Astrocyte (in vitro differentiated cells and primary cell): Measurements from ENCODE around the gene UQCRH. TPM values are rescaled to one million over a fixed set of nuclear protein-coding genes. Genes with fewer than 3 reads are reported as not detected.
"Not testable (repeated sequence)": the region's sequence is repeated elsewhere in the genome, so short reads cannot be mapped to it uniquely, and the experiment has no call there.

Experiments
- DNase-seq: peaks from one replicate; pipeline ENCODE4 v3.0.0-alpha.2; 2010; ENCODE audit warnings: low read depth
- FAIRE-seq: peaks from 2 replicates; lab custom pipeline; 2011; peaks lifted over from hg19 to GRCh38; lab: Jason Lieb, UNC
- H2AFZ ChIP-seq: 2 replicates; pipeline ENCODE4 v1.6.0; 2012; ENCODE audit warnings: low read depth, low read length, inconsistent platforms
- H3K27ac ChIP-seq: 2 replicates; pipeline ENCODE4 v1.5.1; 2011; ENCODE audit warnings: low read depth, low read length, inconsistent platforms
- H3K27me3 ChIP-seq: 2 replicates; pipeline ENCODE4 v1.6.0; 2011; ENCODE audit warnings: low read length, inconsistent platforms; ENCODE audit not compliant: insufficient read depth
- H3K36me3 ChIP-seq: 2 replicates; pipeline ENCODE4 v1.5.1; 2011; ENCODE audit warnings: low read length, inconsistent platforms; ENCODE audit not compliant: insufficient read depth
- H3K4me1 ChIP-seq: 2 replicates; pipeline ENCODE4 v1.5.1; 2011; ENCODE audit warnings: low read length, inconsistent platforms; ENCODE audit not compliant: insufficient read depth
- H3K4me2 ChIP-seq: 2 replicates; pipeline ENCODE4 v1.6.0; 2012; ENCODE audit warnings: low read length, inconsistent platforms
- H3K4me3 ChIP-seq: 2 replicates; pipeline ENCODE4 v1.5.1; 2011; ENCODE audit warnings: low read depth, mild to moderate bottlenecking, low read length, inconsistent platforms; ENCODE audit not compliant: insufficient read depth
- H3K79me2 ChIP-seq: 2 replicates; pipeline ENCODE4 v1.6.0; 2012; ENCODE audit warnings: mild to moderate bottlenecking, low read length, inconsistent platforms; ENCODE audit not compliant: insufficient read depth
- H3K9ac ChIP-seq: 2 replicates; pipeline ENCODE4 v1.6.0; 2012; ENCODE audit warnings: mild to moderate bottlenecking, low read length, inconsistent platforms
- H3K9me3 ChIP-seq: 2 replicates; pipeline ENCODE4 v1.5.1; 2012; ENCODE audit warnings: low read depth, mild to moderate bottlenecking, low read length, inconsistent platforms; ENCODE audit not compliant: insufficient read depth
- H4K20me1 ChIP-seq: 2 replicates; pipeline ENCODE4 v1.6.0; 2012; ENCODE audit warnings: low read length, inconsistent platforms; ENCODE audit not compliant: insufficient read depth
- H3K27ac Mint-ChIP-seq: one replicate; pipeline ENCODE4 v1.8.0; 2021; ENCODE audit warnings: mild to moderate bottlenecking, mixed read lengths; ENCODE audit not compliant: unreplicated experiment
- H3K27me3 Mint-ChIP-seq: one replicate; pipeline ENCODE4 v1.8.0; 2021; ENCODE audit warnings: low read depth, mixed read lengths; ENCODE audit not compliant: unreplicated experiment
- H3K36me3 Mint-ChIP-seq: one replicate; pipeline ENCODE4 v1.8.0; 2021; ENCODE audit warnings: low read depth, mixed read lengths; ENCODE audit not compliant: unreplicated experiment
- H3K4me1 Mint-ChIP-seq: one replicate; pipeline ENCODE4 v1.8.0; 2021; ENCODE audit warnings: low read depth, mixed read lengths; ENCODE audit not compliant: unreplicated experiment
- H3K4me3 Mint-ChIP-seq: one replicate; pipeline ENCODE4 v1.8.0; 2021; ENCODE audit warnings: mild to moderate bottlenecking, moderate library complexity, mixed read lengths; ENCODE audit not compliant: unreplicated experiment
- H3K9me3 Mint-ChIP-seq: one replicate; pipeline ENCODE4 v1.8.0; 2021; ENCODE audit warnings: mild to moderate bottlenecking, mixed read lengths; ENCODE audit not compliant: unreplicated experiment
- CTCF ChIP-seq: IDR thresholded peaks from 2 replicates; pipeline ENCODE4 v1.5.1; 2011; ENCODE audit warnings: low read depth, mild to moderate bottlenecking, inconsistent platforms, low read length, moderate library complexity; ENCODE audit not compliant: insufficient read depth
- EZH2 ChIP-seq: IDR thresholded peaks from 2 replicates; pipeline ENCODE4 v1.6.1; 2012; ENCODE audit warnings: mild to moderate bottlenecking, low read length, inconsistent platforms; ENCODE audit not compliant: insufficient read depth
- total RNA-seq: library from RNA; stranded (reverse); gene quantifications from 2 replicates; pipeline ENCODE4 v1.2.1, GENCODE V29; 2021

UQCRH gene
- total RNA-seq, 1 donor from 2014 or later, result 337 TPM

DNA sequence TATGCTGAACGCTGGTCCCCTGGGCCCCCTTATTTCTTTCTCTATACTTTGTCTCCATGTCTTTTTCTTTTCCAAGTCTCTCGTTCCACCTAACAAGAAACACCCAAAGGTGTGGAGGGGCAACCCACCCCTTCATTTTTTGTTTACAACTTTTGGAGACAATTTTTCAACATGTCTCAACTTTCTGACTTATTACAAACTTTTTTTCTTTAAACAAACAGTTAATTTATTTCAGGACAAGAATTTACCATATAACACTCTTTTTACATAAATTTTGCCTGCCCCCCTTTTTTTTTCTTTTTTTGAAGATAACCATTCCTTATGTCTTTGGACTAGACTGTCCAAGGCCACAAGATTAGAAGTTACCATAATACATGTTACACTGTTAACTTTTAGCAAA, 26.9 kb downstream of the UQCRH start:
- H3K9ac ChIP-seq, H3K27ac ChIP-seq, H3K27me3 Mint-ChIP-seq, FAIRE-seq, H3K9me3 Mint-ChIP-seq, H3K4me1 Mint-ChIP-seq, H3K4me1 ChIP-seq, DNase-seq, H3K36me3 ChIP-seq, H3K36me3 Mint-ChIP-seq, H3K4me2 ChIP-seq, H3K27me3 ChIP-seq, H3K79me2 ChIP-seq, H3K9me3 ChIP-seq, H3K4me3 ChIP-seq, H4K20me1 ChIP-seq, H3K27ac Mint-ChIP-seq, H2AFZ ChIP-seq, H3K4me3 Mint-ChIP-seq: not testable (repeated sequence)

GRCh38 chr1:46331786-46332540, 28.5 kb downstream of the UQCRH start:
- not testable (repeated sequence) for H3K9me3 Mint-ChIP-seq, H3K79me2 ChIP-seq, H3K4me3 Mint-ChIP-seq, FAIRE-seq, H3K27me3 ChIP-seq, H2AFZ ChIP-seq, H3K36me3 ChIP-seq, H3K9ac ChIP-seq, DNase-seq, H3K4me1 ChIP-seq, H3K4me2 ChIP-seq, H4K20me1 ChIP-seq, H3K27ac ChIP-seq, H3K9me3 ChIP-seq, H3K4me1 Mint-ChIP-seq, H3K4me3 ChIP-seq, H3K27me3 Mint-ChIP-seq, H3K36me3 Mint-ChIP-seq, H3K27ac Mint-ChIP-seq

DNA sequence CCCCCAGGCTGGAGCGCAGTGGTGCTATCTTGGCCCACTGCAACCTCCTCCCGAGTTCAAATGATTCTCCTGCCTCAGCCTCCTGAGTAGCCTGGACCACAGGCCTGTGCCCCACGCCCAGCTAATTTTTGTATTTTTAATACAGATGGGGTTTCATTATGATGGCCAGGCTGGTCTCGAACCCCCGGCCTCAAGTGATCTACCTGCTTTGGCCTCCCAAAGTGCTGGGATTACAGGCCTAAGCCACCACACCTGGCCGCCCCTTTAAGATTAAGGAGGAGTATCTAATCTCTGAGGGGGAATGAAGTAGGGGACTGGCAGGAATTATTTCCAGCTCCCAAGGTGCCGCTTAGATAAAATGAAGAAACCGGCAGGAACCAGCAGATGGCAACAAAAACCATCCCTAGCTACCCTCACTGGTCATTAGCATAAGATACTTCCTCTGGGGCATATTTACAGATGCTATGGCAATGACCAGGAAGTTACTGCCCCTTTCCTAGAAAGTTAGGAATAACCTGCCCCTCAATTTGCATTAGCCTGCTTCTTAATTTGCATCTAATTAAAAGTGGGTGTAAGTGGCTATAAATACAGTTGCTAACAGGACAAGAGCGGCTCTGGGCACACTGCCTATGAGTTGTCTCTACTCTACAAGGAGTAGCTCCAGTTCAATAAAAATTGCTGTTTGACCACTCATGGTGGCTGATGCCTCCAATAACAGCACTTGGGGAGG, 30.0 kb downstream of the UQCRH start:
- no peak overlapping the region for H3K27ac ChIP-seq
- no peaks in the 10 kb centered on the region for H3K9me3 ChIP-seq
- H3K79me2 ChIP-seq, result no peaks in the 10 kb centered on the region
- H3K4me3 ChIP-seq, result no peak overlapping the region
- H3K27ac Mint-ChIP-seq, result no peak overlapping the region
- no peaks in the 10 kb centered on the region for H3K36me3 ChIP-seq
- H3K27me3 ChIP-seq, result no peaks in the 10 kb centered on the region
- DNase-seq (no peak), FAIRE-seq (no peak)
- no peaks in the 10 kb centered on the region for H3K27me3 Mint-ChIP-seq
- no peak overlapping the region for H3K4me2 ChIP-seq
- H2AFZ ChIP-seq, result no peak overlapping the region
- no peaks in the 10 kb centered on the region for H3K9me3 Mint-ChIP-seq
- H3K36me3 Mint-ChIP-seq, result no peaks in the 10 kb centered on the region
- TF ChIP-seq CTCF, result peak; percentile 26
- TF ChIP-seq EZH2, result no peak
- H3K4me1 Mint-ChIP-seq, result peaks cover 3% of the 10 kb centered on the region
- H3K9ac ChIP-seq, result no peak overlapping the region
- H3K4me3 Mint-ChIP-seq, result no peak overlapping the region
- no peaks in the 10 kb centered on the region for H3K4me1 ChIP-seq
- H4K20me1 ChIP-seq, result no peaks in the 10 kb centered on the region
